ENCODE measurements around the gene THG1L. TPM values are rescaled to one million over a fixed set of nuclear protein-coding genes. Genes with fewer than 3 reads are reported as not detected.
A peak's percentile ranks its signal among the peaks of the same experiment; 100 is the strongest.
"Not testable (repeated sequence)": the region's sequence is repeated elsewhere in the genome, so short reads cannot be mapped to it uniquely, and the experiment has no call there.

Gene THG1L
- total and polyA plus RNA-seq, 2 of the 4 experiments (the other 2 are of a cell fraction): 15.2 to 20.4 TPM

- no peak overlapping the region for H4K91ac ChIP-seq (ENCODE audit: insufficient read depth, low read depth, low read length)
- no peaks in the 10 kb centered on the region for H3K27me3 ChIP-seq (ENCODE audit: control insufficient read depth, insufficient read depth, low read length)
- H3K9ac ChIP-seq (ENCODE audit: low read depth, low read length): no peak overlapping the region
- no peak overlapping the region for H3K14ac ChIP-seq (replicated peaks; ENCODE audit: low read depth, low read length)
- no peaks in the 10 kb centered on the region for H3K4me1 ChIP-seq (ENCODE audit: control insufficient read depth, insufficient read depth, low read length)
- intact Hi-C loops (cut with micrococcal nuclease): no loop called here
- no peak overlapping the region for H3K4me2 ChIP-seq (ENCODE audit: low read depth, low read length)
- ChIA-PET POLR2A (ENCODE audit: unreplicated experiment) (no interaction called here), CTCF (no interaction called here)
- dilution Hi-C loops (cut with HindIII; ENCODE audit: low sequenced_read_pairs, unreplicated experiment): no loop called here
- no peaks in the 10 kb centered on the region for H3K36me3 ChIP-seq (ENCODE audit: control insufficient read depth, insufficient read depth, low read length)
- no peak overlapping the region for H2BK120ac ChIP-seq (ENCODE audit: low read depth, low read length)
- H3K56ac ChIP-seq (ENCODE audit: extremely low read depth, insufficient read depth, low read length): no peak overlapping the region
- in situ Hi-C loops (cut with MboI; ENCODE audit: low sequenced_read_pairs): no loop called here
- peak overlapping the region; percentile 80 for H2AFZ ChIP-seq (replicated peaks; ENCODE audit: low read length, poor library complexity)
- TF ChIP-seq RFX5 (IDR thresholded peaks at IDR 0.05; ENCODE audit: low read depth, low read length): no peak
- H4K8ac ChIP-seq (ENCODE audit: low read depth in 2 of 2, low read length in 2 of 2): no peak overlapping the region
- no peak overlapping the region for H3K27ac ChIP-seq (ENCODE audit: insufficient read depth, low read length)
- no peak overlapping the region for H3K4ac ChIP-seq (ENCODE audit: low read depth, low read length)
- H4K5ac ChIP-seq (ENCODE audit: low read depth, low read length): no peak overlapping the region
- no peak overlapping the region for H2BK5ac ChIP-seq (ENCODE audit: low read depth, low read length, poor library complexity, severe bottlenecking)
- 74% methylated on average over 29 of the region's 53 CpGs; no CpG with 5 or more reads in 1 of the 2 experiments for WGBS, 2 experiments (ENCODE audit: extremely low coverage in 2 of 2, insufficient read length in 1 of 2)
- H3K4me3 ChIP-seq (ENCODE audit: insufficient read depth, low read depth, low read length): no peak overlapping the region
- H3K79me1 ChIP-seq (ENCODE audit: low read depth in 1 of 2, low read length in 2 of 2): no peaks in the 10 kb centered on the region
- H4K20me1 ChIP-seq (ENCODE audit: insufficient read depth, low read length): no peaks in the 10 kb centered on the region
- H2BK20ac ChIP-seq (ENCODE audit: low read depth, low read length): no peak overlapping the region
- H2AK5ac ChIP-seq (ENCODE audit: low read depth, low read length): no peak overlapping the region
- H3K9me3 ChIP-seq (ENCODE audit: control insufficient read depth, insufficient read depth, low read length): no peaks in the 10 kb centered on the region
- H3K23ac ChIP-seq (ENCODE audit: low read depth, low read length): no peak overlapping the region
- no peak overlapping the region for H2BK15ac ChIP-seq (ENCODE audit: low read depth, low read length)
- H2AK9ac ChIP-seq (replicated peaks; ENCODE audit: low read depth, low read length, poor library complexity): no peak overlapping the region
- no TSS peak for BruUV-seq (replicated peaks)
- no peak for ATAC-seq (ENCODE audit: low read depth)
- H3K18ac ChIP-seq (ENCODE audit: low read depth, low read length): no peak overlapping the region
- H3K9me1 ChIP-seq (ENCODE audit: insufficient read depth, low read length): no peaks in the 10 kb centered on the region
- DNase-seq: no peak
Observed at GRCh38 chr5:157690690-157691433, 40.4 kb upstream of the THG1L start.

DNA sequence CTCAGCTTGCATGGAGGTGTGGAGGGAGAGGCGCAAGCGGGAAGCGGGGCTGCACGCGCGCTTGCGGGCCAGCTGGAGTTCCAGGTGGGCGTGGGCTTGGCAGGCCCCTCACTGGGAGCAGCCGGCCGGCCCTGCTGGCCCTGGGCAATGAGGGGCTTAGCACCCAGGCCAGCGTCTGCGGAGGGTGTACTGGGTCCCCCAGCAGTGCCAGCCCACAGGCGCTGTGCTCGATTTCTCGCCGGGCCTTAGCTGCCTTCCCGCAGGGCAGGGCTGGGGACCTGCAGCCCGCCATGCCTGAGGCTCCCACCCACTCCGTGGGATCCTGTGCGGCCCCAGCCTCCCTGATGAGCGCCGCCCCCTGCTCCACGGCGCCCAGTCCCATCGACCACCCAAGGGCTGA lies 37.4 kb upstream of the THG1L start:
- H3K9me3 ChIP-seq (ENCODE audit: control insufficient read depth, insufficient read depth, low read length); H2BK120ac ChIP-seq (ENCODE audit: low read depth, low read length); H4K20me1 ChIP-seq (ENCODE audit: insufficient read depth, low read length); dilution Hi-C loops (cut with HindIII; ENCODE audit: low sequenced_read_pairs, unreplicated experiment); H2AK9ac ChIP-seq (replicated peaks; ENCODE audit: low read depth, low read length, poor library complexity); H3K4me2 ChIP-seq (ENCODE audit: low read depth, low read length); H3K23ac ChIP-seq (ENCODE audit: low read depth, low read length); BruUV-seq (replicated peaks); H3K79me1 ChIP-seq (ENCODE audit: low read depth in 1 of 2, low read length in 2 of 2); H3K4me1 ChIP-seq (ENCODE audit: control insufficient read depth, insufficient read depth, low read length); H2AK5ac ChIP-seq (ENCODE audit: low read depth, low read length); H3K56ac ChIP-seq (ENCODE audit: extremely low read depth, insufficient read depth, low read length); H3K27ac ChIP-seq (ENCODE audit: insufficient read depth, low read length); H3K4ac ChIP-seq (ENCODE audit: low read depth, low read length); H3K9ac ChIP-seq (ENCODE audit: low read depth, low read length); intact Hi-C loops (cut with micrococcal nuclease); H3K36me3 ChIP-seq (ENCODE audit: control insufficient read depth, insufficient read depth, low read length); in situ Hi-C loops (cut with MboI; ENCODE audit: low sequenced_read_pairs); CTCF ChIA-PET; H3K27me3 ChIP-seq (ENCODE audit: control insufficient read depth, insufficient read depth, low read length); H4K8ac ChIP-seq (ENCODE audit: low read depth in 2 of 2, low read length in 2 of 2); H3K18ac ChIP-seq (ENCODE audit: low read depth, low read length); H2AFZ ChIP-seq (replicated peaks; ENCODE audit: low read length, poor library complexity); H2BK20ac ChIP-seq (ENCODE audit: low read depth, low read length); H2BK15ac ChIP-seq (ENCODE audit: low read depth, low read length); H4K5ac ChIP-seq (ENCODE audit: low read depth, low read length); H3K14ac ChIP-seq (replicated peaks; ENCODE audit: low read depth, low read length); H3K4me3 ChIP-seq (ENCODE audit: insufficient read depth, low read depth, low read length); DNase-seq; H4K91ac ChIP-seq (ENCODE audit: insufficient read depth, low read depth, low read length); ATAC-seq (ENCODE audit: low read depth); H2BK5ac ChIP-seq (ENCODE audit: low read depth, low read length, poor library complexity, severe bottlenecking); H3K9me1 ChIP-seq (ENCODE audit: insufficient read depth, low read length): not testable (repeated sequence)
- POLR2A ChIA-PET (ENCODE audit: unreplicated experiment): interaction anchor here (0.6 kb wide), 1 partner anchor 13 kb away, joined by 3 read pairs; no protein-coding TSS in a partner anchor
- WGBS, 2 experiments (ENCODE audit: extremely low coverage in 2 of 2, insufficient read length in 1 of 2): 90% methylated on average over 2 of the region's 25 CpGs; no CpG with 5 or more reads in 1 of the 2 experiments

All from IMR-90 (cell line).